Stimulated activated CD4-positive, alpha-beta T cell treated with anti-CD3 and anti-CD28 coated beads, Interleukin-15, amount 100 ng/mL, for 24 hours (primary cell): Measurements from ENCODE around the gene HIVEP1.
"Not testable (repeated sequence)": the region's sequence is repeated elsewhere in the genome, so short reads cannot be mapped to it uniquely, and the experiment has no call there.

Source experiments
- DNase-seq: peaks from one replicate; pipeline ENCODE4 v3.0.0-alpha.2; 2020

HIVEP1 gene

GRCh38 chr6:12092762-12093161, 80.7 kb downstream of the HIVEP1 start:
- no peak for DNase-seq

- no peak for DNase-seq
Measured at GRCh38 chr6:12094689-12095088, 82.6 kb downstream of the HIVEP1 start.

- no peak for DNase-seq
Measured at GRCh38 chr6:12096342-12096741, 84.2 kb downstream of the HIVEP1 start.

- no peak for DNase-seq
Measured at GRCh38 chr6:12097791-12098190, 85.7 kb downstream of the HIVEP1 start.

- DNase-seq, result no peak
Measured at GRCh38 chr6:12099623-12100338, 87.7 kb downstream of the HIVEP1 start.

GRCh38 chr6:12101048-12101447, 88.9 kb downstream of the HIVEP1 start:
- DNase-seq, result no peak

GRCh38 chr6:12101653-12102312, 89.7 kb downstream of the HIVEP1 start:
- DNase-seq, result no peak

GRCh38 chr6:12102350-12102749, 90.2 kb downstream of the HIVEP1 start:
- no peak for DNase-seq

- DNase-seq, result no peak
Measured at GRCh38 chr6:12103158-12103557, 91.0 kb downstream of the HIVEP1 start.

- DNase-seq, result no peak
Measured at GRCh38 chr6:12105271-12105670, 93.2 kb downstream of the HIVEP1 start.

- not testable (repeated sequence) for DNase-seq
Measured at GRCh38 chr6:12108376-12108775, 96.3 kb downstream of the HIVEP1 start.

GRCh38 chr6:12110523-12111362, 98.6 kb downstream of the HIVEP1 start:
- no peak for DNase-seq

- no peak for DNase-seq
Measured at GRCh38 chr6:12111363-12111670, 99.2 kb downstream of the HIVEP1 start.

GRCh38 chr6:12112540-12113189, 100.6 kb downstream of the HIVEP1 start:
- no peak for DNase-seq

- DNase-seq, result peak; percentile 35
Measured at GRCh38 chr6:12113190-12113577, 101.1 kb downstream of the HIVEP1 start.

GRCh38 chr6:12114055-12114503, 102.0 kb downstream of the HIVEP1 start:
- no peak for DNase-seq

- no peak for DNase-seq
Measured at GRCh38 chr6:12115001-12115400, 102.9 kb downstream of the HIVEP1 start.

- no peak for DNase-seq
Measured at GRCh38 chr6:12115492-12115891, 103.4 kb downstream of the HIVEP1 start.

- DNase-seq, result no peak
Measured at GRCh38 chr6:12116264-12116800, 104.2 kb downstream of the HIVEP1 start.

- no peak for DNase-seq
Measured at GRCh38 chr6:12116978-12117377, 104.9 kb downstream of the HIVEP1 start.

- DNase-seq, result no peak
Measured at GRCh38 chr6:12118607-12119006, 106.5 kb downstream of the HIVEP1 start.

- peak; percentile 49 for DNase-seq
Measured at GRCh38 chr6:12119085-12119588, 107.0 kb downstream of the HIVEP1 start.

- no peak for DNase-seq
Measured at GRCh38 chr6:12125396-12125795, 113.3 kb downstream of the HIVEP1 start.
